ENCODE measurements around the gene SRM.
"Not testable (repeated sequence)": the region's sequence is repeated elsewhere in the genome, so short reads cannot be mapped to it uniquely, and the experiment has no call there.

SRM gene

DNA sequence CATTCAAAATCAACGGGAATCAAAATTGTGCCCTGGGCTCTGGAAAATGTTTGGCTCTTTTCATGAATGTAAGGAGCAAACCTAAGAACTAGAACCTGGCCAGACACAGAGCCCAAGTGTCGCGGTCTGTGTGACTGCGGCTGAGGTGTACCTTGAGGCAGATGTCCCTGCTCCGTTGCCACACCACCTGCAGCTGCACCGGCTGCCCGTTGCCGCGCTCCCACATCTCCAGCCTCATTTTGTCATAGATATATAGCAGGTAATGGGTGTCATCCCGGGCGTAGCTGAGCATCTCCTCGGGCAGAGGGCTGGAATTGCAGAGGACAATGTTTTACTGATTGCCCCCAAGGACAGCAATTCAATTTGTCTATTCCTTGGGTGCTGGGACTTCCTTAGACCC lies 21.1 kb upstream of the SRM start:
- TF ChIP-seq Cebpa-rat (IDR thresholded peaks at IDR 0.05), result no peak
- Histone ChIP-seq H3K9me3 (peaks cover 3% of the 10 kb centered on the region; the same call in 1 of the 2 replicates), H3K9ac (no peak overlapping the region), H3K4me2 (no peak overlapping the region), H3K4me1 (no peaks in the 10 kb centered on the region), H3K27ac (no peak overlapping the region), H3K27me3 (no peaks in the 10 kb centered on the region), H4K20me1 (0 out of 2 replicates have a peak, but pooled peaks cover 7% of the 10 kb centered on the region), H3K36me3 (peaks cover 74% of the 10 kb centered on the region), H3K4me3 (no peak overlapping the region)

GRCh38 chr1:11078631-11079030 lies 18.8 kb upstream of the SRM start:
- TF ChIP-seq Cebpa-rat (IDR thresholded peaks at IDR 0.05), result no peak
- no peaks in the 10 kb centered on the region for H3K27me3 ChIP-seq
- H3K4me1 ChIP-seq, result no peaks in the 10 kb centered on the region
- H3K4me3 ChIP-seq, result no peak overlapping the region
- H3K36me3 ChIP-seq, result peaks cover 97% of the 10 kb centered on the region
- H3K27ac ChIP-seq, result no peak overlapping the region
- no peak overlapping the region for H3K9ac ChIP-seq
- H3K9me3 ChIP-seq, result no peaks in the 10 kb centered on the region
- 0 out of 2 replicates have a peak, but pooled peaks cover 7% of the 10 kb centered on the region for H4K20me1 ChIP-seq
- H3K4me2 ChIP-seq, result no peak overlapping the region

- not testable (repeated sequence) for H3K4me3 ChIP-seq, H3K4me1 ChIP-seq, H3K9me3 ChIP-seq, H3K27ac ChIP-seq, H3K4me2 ChIP-seq, H3K27me3 ChIP-seq, H3K9ac ChIP-seq
- Histone ChIP-seq H4K20me1 (peaks cover 12% of the 10 kb centered on the region), H3K36me3 (peaks cover 100% of the 10 kb centered on the region)
Observed at GRCh38 chr1:11073398-11073797, 13.6 kb upstream of the SRM start.

- H3K36me3 ChIP-seq, result peaks cover 100% of the 10 kb centered on the region
- H3K9ac ChIP-seq, result no peak overlapping the region
- H3K4me2 ChIP-seq, result no peak overlapping the region
- no peaks in the 10 kb centered on the region for H3K27me3 ChIP-seq
- 0 out of 2 replicates have a peak, but pooled peaks cover 5% of the 10 kb centered on the region for H3K4me1 ChIP-seq
- H4K20me1 ChIP-seq, result peaks cover 12% of the 10 kb centered on the region
- TF ChIP-seq Cebpa-rat (IDR thresholded peaks at IDR 0.05), result no peak
- no peak overlapping the region for H3K4me3 ChIP-seq
- 0 out of 2 replicates have a peak overlapping the region, but pooled peaks have one; percentile 9 for H3K27ac ChIP-seq
- H3K9me3 ChIP-seq, result no peaks in the 10 kb centered on the region
Observed at GRCh38 chr1:11072216-11072917, 12.5 kb upstream of the SRM start.

DNA sequence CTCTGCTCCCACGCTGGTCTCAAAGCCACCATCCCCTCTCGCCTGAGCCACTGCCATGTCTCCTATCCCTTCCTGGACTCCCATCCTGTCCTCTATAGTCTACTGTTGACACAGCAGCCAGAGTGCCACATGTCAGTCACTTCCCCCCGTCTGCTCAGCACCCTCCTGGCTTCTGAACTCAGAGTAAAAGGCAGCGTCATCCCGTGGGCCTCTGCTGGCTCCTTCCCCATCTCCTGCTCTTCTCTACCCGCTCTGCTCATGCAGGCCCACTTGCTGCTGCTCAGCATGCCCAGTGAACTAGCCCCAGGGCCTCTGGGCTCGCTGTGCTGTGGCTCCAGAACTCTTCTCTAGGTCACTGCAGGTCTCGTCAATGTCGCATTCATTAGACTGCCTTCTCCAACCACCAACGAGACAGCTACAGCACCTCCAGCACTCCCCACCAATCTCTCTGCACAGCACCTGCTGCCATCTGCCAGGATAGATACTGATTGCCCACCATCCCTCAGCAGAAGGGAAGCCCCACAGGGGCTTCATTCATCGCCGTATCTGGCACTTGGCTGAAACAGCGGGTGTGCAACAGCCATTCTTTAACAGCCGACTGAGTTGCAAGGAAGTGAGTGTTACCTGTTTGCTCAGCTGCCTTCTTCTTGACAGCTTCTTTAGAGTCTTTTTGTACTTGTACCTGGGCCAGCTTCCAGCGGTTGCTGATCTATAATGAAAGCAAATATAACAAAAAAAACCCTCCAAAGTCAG lies 11.8 kb upstream of the SRM start:
- H3K27ac ChIP-seq, result no peak overlapping the region
- H3K27me3 ChIP-seq, result no peaks in the 10 kb centered on the region
- H3K9ac ChIP-seq, result no peak overlapping the region
- 0 out of 2 replicates have a peak, but pooled peaks cover 5% of the 10 kb centered on the region for H3K4me1 ChIP-seq
- H4K20me1 ChIP-seq, result peaks cover 12% of the 10 kb centered on the region
- H3K4me3 ChIP-seq, result no peak overlapping the region
- no peak overlapping the region for H3K4me2 ChIP-seq
- TF ChIP-seq Cebpa-rat (IDR thresholded peaks at IDR 0.05), result no peak
- H3K9me3 ChIP-seq, result no peaks in the 10 kb centered on the region
- H3K36me3 ChIP-seq, result peaks cover 100% of the 10 kb centered on the region

DNA sequence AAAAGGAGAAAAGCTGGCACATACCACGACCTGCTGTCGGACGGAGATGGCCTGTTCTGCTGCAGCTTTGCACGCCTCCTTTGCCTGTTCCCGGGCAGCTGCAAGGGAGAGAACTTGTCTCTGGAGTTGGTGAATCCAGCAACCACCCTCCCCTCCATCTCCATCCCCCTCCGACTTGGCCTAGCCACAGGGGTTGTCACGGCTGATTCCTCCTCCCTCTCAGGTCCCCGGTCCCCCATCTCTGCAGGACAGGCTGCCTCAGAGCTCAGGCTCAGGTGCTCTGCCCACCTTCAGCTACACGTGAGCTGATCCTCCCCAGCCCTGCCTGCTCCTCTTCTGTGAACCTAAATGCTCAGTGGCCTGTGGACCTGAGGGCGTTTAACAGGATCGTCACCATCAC lies 11.1 kb upstream of the SRM start:
- H3K36me3 ChIP-seq, result peaks cover 100% of the 10 kb centered on the region
- no peak for TF ChIP-seq Cebpa-rat (IDR thresholded peaks at IDR 0.05)
- no peak overlapping the region for H3K9ac ChIP-seq

GRCh38 chr1:11068600-11069473 lies 9.0 kb upstream of the SRM start:
- H4K20me1 ChIP-seq, result peaks cover 12% of the 10 kb centered on the region
- TF ChIP-seq Cebpa-rat (IDR thresholded peaks at IDR 0.05), result no peak
- no peak overlapping the region for H3K4me3 ChIP-seq
- 0 out of 2 replicates have a peak, but pooled peaks cover 5% of the 10 kb centered on the region for H3K4me1 ChIP-seq
- H3K27me3 ChIP-seq, result no peaks in the 10 kb centered on the region
- peaks cover 99% of the 10 kb centered on the region for H3K36me3 ChIP-seq
- H3K9me3 ChIP-seq, result no peaks in the 10 kb centered on the region
- H3K9ac ChIP-seq, result no peak overlapping the region
- H3K27ac ChIP-seq, result no peak overlapping the region
- H3K4me2 ChIP-seq, result no peak overlapping the region

More for the DNA sequence above, 11.1 kb upstream of the SRM start:
- no peak overlapping the region for H3K27ac ChIP-seq
- H3K27me3 ChIP-seq, result no peaks in the 10 kb centered on the region
- no peaks in the 10 kb centered on the region for H3K9me3 ChIP-seq
- H3K4me3 ChIP-seq, result no peak overlapping the region
- H3K4me2 ChIP-seq, result no peak overlapping the region
- 0 out of 2 replicates have a peak, but pooled peaks cover 5% of the 10 kb centered on the region for H3K4me1 ChIP-seq
- peaks cover 12% of the 10 kb centered on the region for H4K20me1 ChIP-seq

DNA sequence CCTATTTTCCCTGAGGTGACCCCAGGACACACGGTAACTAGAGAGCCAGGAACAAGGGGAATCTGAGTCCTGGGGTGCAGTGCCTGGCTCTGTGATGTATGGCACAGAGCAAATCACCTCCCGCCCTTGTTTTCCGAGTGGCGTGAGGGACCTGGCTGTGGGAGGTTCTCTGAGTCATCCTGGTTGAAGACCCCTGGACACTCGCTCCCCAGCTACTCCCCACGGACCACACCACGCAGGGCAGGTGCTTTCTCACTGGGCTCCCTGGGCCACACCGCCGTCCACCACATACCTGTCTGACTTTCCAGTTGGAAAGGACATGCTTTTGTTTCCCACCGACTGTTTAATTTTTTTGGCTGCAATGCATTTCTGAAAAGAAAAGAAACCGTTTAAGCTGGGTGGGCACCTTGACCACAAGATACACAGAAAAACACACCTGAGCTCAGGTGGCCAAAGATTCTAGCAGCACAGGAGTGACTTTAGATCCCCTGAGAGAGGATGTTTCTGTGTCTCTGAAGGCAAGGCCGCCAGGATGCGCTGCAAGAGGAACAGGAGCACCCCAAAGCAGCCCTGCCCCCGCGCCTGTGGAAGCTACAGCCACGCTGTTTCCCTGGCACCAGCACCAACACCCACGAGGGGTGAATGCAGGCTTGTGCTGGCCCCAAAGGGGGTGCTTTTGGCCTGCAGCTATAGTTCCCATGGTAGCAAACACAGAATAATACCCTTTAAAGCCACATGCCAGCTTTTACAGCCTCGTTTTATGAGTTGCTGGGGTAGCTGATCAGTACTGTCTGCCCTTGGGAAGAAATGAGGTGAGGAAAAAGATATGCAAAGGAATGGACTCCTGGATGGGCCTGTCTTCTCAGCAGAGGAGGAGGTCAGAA lies 8.1 kb upstream of the SRM start:
- no peaks in the 10 kb centered on the region for H3K27me3 ChIP-seq
- H3K4me2 ChIP-seq, result no peak overlapping the region
- H3K9me3 ChIP-seq, result no peaks in the 10 kb centered on the region
- H3K36me3 ChIP-seq, result peaks cover 99% of the 10 kb centered on the region
- no peak for TF ChIP-seq Cebpa-rat (IDR thresholded peaks at IDR 0.05)
- 0 out of 2 replicates have a peak, but pooled peaks cover 5% of the 10 kb centered on the region for H3K4me1 ChIP-seq
- H3K4me3 ChIP-seq, result no peak overlapping the region
- no peak overlapping the region for H3K9ac ChIP-seq
- peaks cover 12% of the 10 kb centered on the region for H4K20me1 ChIP-seq
- no peak overlapping the region for H3K27ac ChIP-seq

GRCh38 chr1:11065796-11066195 lies 6.0 kb upstream of the SRM start:
- H3K4me1 ChIP-seq, result peaks cover 9% of the 10 kb centered on the region
- H3K27me3 ChIP-seq, result no peaks in the 10 kb centered on the region
- TF ChIP-seq Cebpa-rat (IDR thresholded peaks at IDR 0.05), result no peak
- no peak overlapping the region for H3K4me2 ChIP-seq
- no peak overlapping the region for H3K27ac ChIP-seq
- H4K20me1 ChIP-seq, result peaks cover 4% of the 10 kb centered on the region; the same call in 1 of the 2 replicates
- no peak overlapping the region for H3K9ac ChIP-seq
- no peaks in the 10 kb centered on the region for H3K9me3 ChIP-seq
- no peak overlapping the region for H3K4me3 ChIP-seq
- peaks cover 87% of the 10 kb centered on the region for H3K36me3 ChIP-seq
